Breast epithelium (tissue), 3 donors: ENCODE results near the gene LMTK3.

Experiments used
- POLR2A ChIP-seq: fragments of 450-650 bp; IDR thresholded peaks from one replicate; pipeline ENCODE4 v1.6.1; 2016; ENCODE audit warnings: antibody characterized with exemption, mild to moderate bottlenecking, moderate library complexity
- POLR2AphosphoS5 ChIP-seq, 3 donors: sonication (generic); formaldehyde crosslinking; IDR thresholded peaks; one replicate each; pipeline ENCODE4 v1.6.1; 2017; ENCODE audit warnings: antibody characterized with exemption in 3 of 3
- TF ChIP-seq, protein P1 (sequence below), 3 donors: fragments of 450-650 bp; IDR thresholded peaks; one replicate each; pipeline ENCODE4 v1.5.1; 2016 to 2017; ENCODE audit warnings: antibody characterized with exemption in 3 of 3, mild to moderate bottlenecking in 3 of 3, moderate library complexity in 3 of 3

DNA sequence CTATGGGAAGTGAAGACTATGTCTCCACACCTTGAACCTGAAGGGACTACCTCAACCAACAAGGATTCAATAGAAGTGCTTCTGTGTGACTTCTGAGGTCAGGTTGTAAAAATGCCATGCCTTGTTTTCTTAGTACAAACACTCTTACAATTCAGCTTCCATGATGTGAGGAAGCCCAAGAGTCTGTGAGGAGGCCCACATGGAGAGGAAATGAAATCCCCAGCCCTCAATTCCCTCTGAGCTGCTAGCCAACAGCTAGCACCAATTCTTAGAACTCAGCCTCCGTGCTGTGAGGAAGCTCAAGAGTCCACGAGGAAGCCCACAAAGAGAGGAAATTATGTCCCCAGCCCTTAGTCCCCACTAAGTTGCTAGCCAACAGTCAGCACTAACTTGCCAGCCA is 12.6 kb upstream of the LMTK3 start:
- TF ChIP-seq POLR2A (no peak), POLR2AphosphoS5 (IDR thresholded peaks at IDR 0.05) (no peak)
- TF ChIP-seq, protein P1, sequence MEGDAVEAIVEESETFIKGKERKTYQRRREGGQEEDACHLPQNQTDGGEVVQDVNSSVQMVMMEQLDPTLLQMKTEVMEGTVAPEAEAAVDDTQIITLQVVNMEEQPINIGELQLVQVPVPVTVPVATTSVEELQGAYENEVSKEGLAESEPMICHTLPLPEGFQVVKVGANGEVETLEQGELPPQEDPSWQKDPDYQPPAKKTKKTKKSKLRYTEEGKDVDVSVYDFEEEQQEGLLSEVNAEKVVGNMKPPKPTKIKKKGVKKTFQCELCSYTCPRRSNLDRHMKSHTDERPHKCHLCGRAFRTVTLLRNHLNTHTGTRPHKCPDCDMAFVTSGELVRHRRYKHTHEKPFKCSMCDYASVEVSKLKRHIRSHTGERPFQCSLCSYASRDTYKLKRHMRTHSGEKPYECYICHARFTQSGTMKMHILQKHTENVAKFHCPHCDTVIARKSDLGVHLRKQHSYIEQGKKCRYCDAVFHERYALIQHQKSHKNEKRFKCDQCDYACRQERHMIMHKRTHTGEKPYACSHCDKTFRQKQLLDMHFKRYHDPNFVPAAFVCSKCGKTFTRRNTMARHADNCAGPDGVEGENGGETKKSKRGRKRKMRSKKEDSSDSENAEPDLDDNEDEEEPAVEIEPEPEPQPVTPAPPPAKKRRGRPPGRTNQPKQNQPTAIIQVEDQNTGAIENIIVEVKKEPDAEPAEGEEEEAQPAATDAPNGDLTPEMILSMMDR (IDR thresholded peaks at IDR 0.05): no peak
